Measurements from ENCODE around the gene ADIPOR2. TPM values are rescaled to one million over a fixed set of nuclear protein-coding genes. Genes with fewer than 3 reads are reported as not detected.

The ADIPOR2 gene
- total and polyA plus RNA-seq, 2 donors (not counting 1 experiment from before 2014, with no cell fraction given) = 9.2 to 35.9 TPM

DNA sequence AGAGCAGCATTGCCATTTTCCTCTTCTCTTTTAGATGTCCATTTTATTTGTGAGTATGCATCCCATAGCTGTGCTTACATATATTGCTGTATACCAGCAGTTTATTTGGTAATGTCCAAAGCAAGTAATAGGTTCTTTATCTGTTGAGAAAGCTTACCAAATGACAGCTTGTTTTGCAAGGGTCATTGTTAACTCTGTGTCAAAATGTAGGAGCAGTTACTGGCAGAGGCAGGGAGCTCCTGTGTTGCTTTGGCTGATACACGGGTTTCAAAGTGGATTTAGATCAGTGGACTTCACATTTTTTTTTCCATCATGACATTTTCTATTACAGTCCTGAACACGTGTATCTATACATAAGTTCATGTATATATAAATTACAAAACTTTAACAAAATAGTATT is 91.3 kb downstream of the ADIPOR2 start:
- no peaks in the 10 kb centered on the region for H4K20me1 ChIP-seq (ENCODE audit: control insufficient read depth, insufficient read depth, low read length, poor library complexity, severe bottlenecking)
- Mint-ChIP-seq H3K27ac (no peak overlapping the region), H3K4me3 (no peak overlapping the region), H3K9me3 (ENCODE audit: insufficient read depth) (no peaks in the 10 kb centered on the region), H3K4me1 (no peaks in the 10 kb centered on the region), H3K27me3 (no peaks in the 10 kb centered on the region)
- no peaks in the 10 kb centered on the region for H3K79me2 ChIP-seq (ENCODE audit: control insufficient read depth, insufficient read depth, low read length)
- intact Hi-C loops (cut with micrococcal nuclease) = no loop called here
- H3K4me1 ChIP-seq (ENCODE audit: control insufficient read depth in 2 of 2, insufficient read depth in 2 of 2, low read length in 2 of 2) = no peaks in the 10 kb centered on the region
- POLR2A ChIA-PET = interaction anchor here (0.6 kb wide), 1 partner anchor 129 kb away, joined by 6 read pairs; no protein-coding TSS in a partner anchor
- H3K4me3 ChIP-seq (ENCODE audit: control extremely low read depth in 1 of 5, extremely low read depth in 1 of 5, insufficient read depth in 1 of 5, low read depth in 2 of 5, low read length in 4 of 5) = no peak overlapping the region
- WGBS (ENCODE audit: insufficient coverage) = no CpG with 5 or more reads among the region's 2 CpGs
- DNase-seq (no peak), ATAC-seq (ENCODE audit: low read depth) (no peak)
- peaks cover 22 to 57% of the 10 kb centered on the region in 2 experiments for H3K36me3 ChIP-seq (replicated peaks in 1 of 2; ENCODE audit: control extremely low read depth in 1 of 2, control insufficient read depth in 1 of 2, extremely low read depth in 1 of 2, insufficient read depth in 2 of 2, low read length in 1 of 2)
- TF ChIP-seq EZH2 (IDR thresholded peaks at IDR 0.05; ENCODE audit: borderline replicate concordance, insufficient read depth, low read depth, low read length, poor library complexity, severe bottlenecking) = no peak
- TF ChIP-seq, protein P1, sequence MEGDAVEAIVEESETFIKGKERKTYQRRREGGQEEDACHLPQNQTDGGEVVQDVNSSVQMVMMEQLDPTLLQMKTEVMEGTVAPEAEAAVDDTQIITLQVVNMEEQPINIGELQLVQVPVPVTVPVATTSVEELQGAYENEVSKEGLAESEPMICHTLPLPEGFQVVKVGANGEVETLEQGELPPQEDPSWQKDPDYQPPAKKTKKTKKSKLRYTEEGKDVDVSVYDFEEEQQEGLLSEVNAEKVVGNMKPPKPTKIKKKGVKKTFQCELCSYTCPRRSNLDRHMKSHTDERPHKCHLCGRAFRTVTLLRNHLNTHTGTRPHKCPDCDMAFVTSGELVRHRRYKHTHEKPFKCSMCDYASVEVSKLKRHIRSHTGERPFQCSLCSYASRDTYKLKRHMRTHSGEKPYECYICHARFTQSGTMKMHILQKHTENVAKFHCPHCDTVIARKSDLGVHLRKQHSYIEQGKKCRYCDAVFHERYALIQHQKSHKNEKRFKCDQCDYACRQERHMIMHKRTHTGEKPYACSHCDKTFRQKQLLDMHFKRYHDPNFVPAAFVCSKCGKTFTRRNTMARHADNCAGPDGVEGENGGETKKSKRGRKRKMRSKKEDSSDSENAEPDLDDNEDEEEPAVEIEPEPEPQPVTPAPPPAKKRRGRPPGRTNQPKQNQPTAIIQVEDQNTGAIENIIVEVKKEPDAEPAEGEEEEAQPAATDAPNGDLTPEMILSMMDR (IDR thresholded peaks at IDR 0.05) = no peak
- CTCF ChIA-PET = interaction anchor here (1.4 to 15.6 kb wide), 3 partner anchors 9 to 158 kb away, joined by 7 to 620 read pairs (median 9); no protein-coding TSS in a partner anchor
- no peak overlapping the region for H3K9ac ChIP-seq (ENCODE audit: low read length)
- H3K27me3 ChIP-seq (replicated peaks in 1 of 4; ENCODE audit: control extremely low read depth in 1 of 4, control insufficient read depth in 3 of 4, insufficient read depth in 4 of 4, low read length in 3 of 4) = no peaks in the 10 kb centered on the region
- no peak overlapping the region for H3K4me2 ChIP-seq (replicated peaks; ENCODE audit: low read depth, low read length, poor library complexity, severe bottlenecking)
- no peaks in the 10 kb centered on the region for H3K9me3 ChIP-seq (ENCODE audit: control extremely low read depth in 1 of 3, control insufficient read depth in 2 of 3, insufficient read depth in 1 of 3, low read length in 2 of 3)
- H3K27ac ChIP-seq (ENCODE audit: low read length in 2 of 2) = no peak overlapping the region
- H2AFZ ChIP-seq (ENCODE audit: insufficient read depth, low read depth, low read length, poor library complexity, severe bottlenecking) = no peak overlapping the region

DNA sequence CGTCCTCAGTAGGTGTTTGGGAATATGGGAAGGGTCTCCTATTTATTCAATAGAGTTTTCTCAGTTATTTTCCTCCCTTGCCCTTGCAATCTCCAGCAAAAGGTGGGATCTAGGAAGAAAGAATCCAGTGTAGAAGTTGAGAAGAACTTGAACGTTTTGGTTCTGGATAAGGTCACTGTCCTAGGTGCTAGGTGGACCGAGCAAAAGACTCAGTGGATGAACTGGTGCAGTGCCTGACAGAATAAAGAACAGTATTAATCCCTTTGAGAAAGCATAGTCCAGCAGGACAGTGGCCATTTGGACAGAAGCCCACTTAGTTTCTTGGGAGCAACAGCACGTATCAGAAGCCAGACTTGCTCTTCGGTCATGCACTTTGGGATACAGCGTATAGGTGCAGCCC is 96.8 kb downstream of the ADIPOR2 start:
- WGBS (ENCODE audit: insufficient coverage) = 98% methylated on average over 5 of the region's 6 CpGs
- Mint-ChIP-seq H3K9me3 (ENCODE audit: insufficient read depth) (no peaks in the 10 kb centered on the region), H3K27ac (no peak overlapping the region), H3K4me3 (no peak overlapping the region), H3K4me1 (peaks cover 11% of the 10 kb centered on the region), H3K27me3 (no peaks in the 10 kb centered on the region)
- intact Hi-C loops (cut with micrococcal nuclease) = no loop called here
- peaks cover 6 to 12% of the 10 kb centered on the region in 2 donors for H3K4me1 ChIP-seq (ENCODE audit: control insufficient read depth in 2 of 2, insufficient read depth in 2 of 2, low read length in 2 of 2)
- no peak overlapping the region for H3K4me3 ChIP-seq (ENCODE audit: control extremely low read depth in 1 of 5, extremely low read depth in 1 of 5, insufficient read depth in 1 of 5, low read depth in 2 of 5, low read length in 4 of 5)
- H3K36me3 ChIP-seq (replicated peaks in 1 of 2; ENCODE audit: control extremely low read depth in 1 of 2, control insufficient read depth in 1 of 2, extremely low read depth in 1 of 2, insufficient read depth in 2 of 2, low read length in 1 of 2) = peaks cover 12 to 25% of the 10 kb centered on the region in 2 experiments
- no peak overlapping the region for H3K27ac ChIP-seq (ENCODE audit: low read length in 2 of 2)
- no peaks in the 10 kb centered on the region for H4K20me1 ChIP-seq (ENCODE audit: control insufficient read depth, insufficient read depth, low read length, poor library complexity, severe bottlenecking)
- ChIA-PET CTCF (interaction anchor here (0.5 to 15.6 kb wide), 7 partner anchors 13 to 670 kb away, joined by 3 to 620 read pairs (median 5); no protein-coding TSS in a partner anchor), POLR2A (no interaction called here)
- no peaks in the 10 kb centered on the region for H3K79me2 ChIP-seq (ENCODE audit: control insufficient read depth, insufficient read depth, low read length)
- DNase-seq (no peak), ATAC-seq (ENCODE audit: low read depth) (no peak)
- H2AFZ ChIP-seq (ENCODE audit: insufficient read depth, low read depth, low read length, poor library complexity, severe bottlenecking) = no peak overlapping the region
- H3K9ac ChIP-seq (ENCODE audit: low read length) = no peak overlapping the region
- H3K9me3 ChIP-seq (ENCODE audit: control extremely low read depth in 1 of 3, control insufficient read depth in 2 of 3, insufficient read depth in 1 of 3, low read length in 2 of 3) = no peaks in the 10 kb centered on the region
- TF ChIP-seq, protein P1 (IDR thresholded peaks at IDR 0.05) = no peak
- H3K4me2 ChIP-seq (replicated peaks; ENCODE audit: low read depth, low read length, poor library complexity, severe bottlenecking) = no peak overlapping the region
- H3K27me3 ChIP-seq (replicated peaks in 1 of 4; ENCODE audit: control extremely low read depth in 1 of 4, control insufficient read depth in 3 of 4, insufficient read depth in 4 of 4, low read length in 3 of 4) = no peaks in the 10 kb centered on the region

All from B cell (primary cell).